ENCODE data around the gene SFXN5. TPM values are rescaled to one million over a fixed set of nuclear protein-coding genes. Genes with fewer than 3 reads are reported as not detected.
"Not testable (repeated sequence)": the region's sequence is repeated elsewhere in the genome, so short reads cannot be mapped to it uniquely, and the experiment has no call there.

SFXN5 gene
- total RNA-seq, 1 donor from 2014 or later = 27.5 TPM

DNA sequence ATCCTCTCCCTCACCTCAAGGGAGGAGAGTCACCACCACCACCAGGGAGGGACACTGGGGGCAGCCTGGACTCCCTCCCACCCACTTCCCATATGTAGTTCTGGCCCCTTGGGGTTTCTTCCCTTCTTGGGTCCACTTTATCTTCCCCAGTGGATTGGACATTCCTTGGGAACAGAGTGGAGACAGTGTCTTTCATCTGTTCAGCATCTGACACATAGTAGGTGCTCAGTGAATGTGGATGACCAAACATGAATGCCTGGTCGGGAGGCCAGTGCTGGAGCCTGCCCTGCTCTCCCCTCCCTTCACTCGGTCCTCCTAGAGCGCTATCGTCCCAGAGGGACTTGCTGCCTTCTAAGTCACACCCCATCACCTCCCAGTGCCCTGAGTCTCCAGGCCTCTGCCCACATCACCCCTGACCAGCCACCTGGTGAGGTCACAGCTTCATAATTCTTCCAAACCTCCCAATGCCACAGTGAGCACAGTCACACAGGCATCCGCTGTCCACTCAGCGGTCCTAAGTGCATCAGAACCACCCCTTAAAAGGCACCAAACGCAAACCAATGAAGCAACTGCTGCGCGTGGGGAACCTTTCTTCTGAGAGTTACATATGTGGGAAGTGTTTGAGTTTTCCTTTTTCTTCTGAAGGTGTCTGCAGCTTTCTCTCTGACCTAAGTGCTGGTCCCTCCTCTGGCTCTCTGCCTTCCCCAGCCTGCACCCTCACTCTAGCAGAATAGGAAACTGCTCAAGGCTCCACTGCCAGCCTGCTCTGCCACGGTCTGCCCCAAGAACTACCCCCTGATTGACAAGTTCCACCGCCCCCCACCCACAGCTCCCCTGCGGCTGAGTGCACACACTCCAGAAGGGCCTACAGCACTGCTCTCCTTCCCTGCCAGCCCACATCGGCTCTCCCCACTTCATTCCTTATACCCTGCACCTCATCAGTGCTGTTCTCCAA lies 7.2 kb upstream of the SFXN5 start:
- DNase-seq = no peak

DNA sequence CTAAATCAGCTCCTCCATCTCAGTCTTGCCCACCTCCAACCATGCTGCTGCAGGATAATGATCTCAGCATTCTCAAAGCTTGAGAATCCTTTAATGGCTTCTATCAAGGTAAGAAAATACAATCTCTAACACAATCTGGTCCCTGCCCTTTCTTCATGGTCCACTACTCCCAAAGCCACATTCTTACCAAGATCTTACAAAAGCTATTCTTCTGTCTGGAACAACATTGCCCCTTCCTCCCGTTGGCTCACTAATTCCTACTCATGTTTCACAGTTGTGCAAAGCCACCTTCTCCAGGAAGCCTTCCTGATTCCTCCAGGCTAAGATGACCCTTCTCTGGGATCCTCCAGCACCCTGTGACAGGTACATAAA lies 5.9 kb upstream of the SFXN5 start:
- DNase-seq = no peak

DNA sequence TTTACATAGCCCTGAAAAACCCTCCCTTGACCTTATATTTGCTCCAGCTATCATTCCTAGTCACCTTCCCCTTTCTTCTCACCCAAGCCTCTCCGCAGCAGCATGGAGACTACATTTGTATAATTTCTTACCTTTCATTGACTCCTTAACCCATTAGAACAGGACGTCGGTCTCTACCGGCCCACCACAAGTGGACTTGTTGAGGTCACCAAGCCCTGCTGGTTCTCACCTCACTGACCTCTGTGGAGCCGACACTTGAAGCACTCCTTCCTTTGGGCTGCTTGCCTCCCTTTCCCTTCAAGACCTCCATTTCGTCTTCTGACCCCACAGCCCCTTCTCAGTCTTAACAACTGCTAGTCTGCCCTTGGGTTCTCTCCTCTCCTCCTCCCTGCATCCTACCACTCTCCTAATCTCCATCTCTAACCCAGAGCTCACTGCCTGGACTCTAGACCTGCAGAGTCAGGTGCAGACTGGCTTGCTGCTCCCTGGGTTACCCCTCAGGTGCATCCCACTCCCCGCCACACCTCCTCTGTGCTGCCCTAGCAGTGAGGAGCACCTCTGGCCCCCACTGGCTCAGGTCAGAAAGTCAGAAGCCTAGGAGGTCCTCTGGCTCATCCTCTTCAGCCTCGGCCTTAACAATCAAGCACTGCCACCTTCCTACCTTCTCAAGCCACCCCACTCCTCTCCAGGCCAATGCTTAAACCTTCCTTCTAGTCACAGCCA lies 5.3 kb upstream of the SFXN5 start:
- DNase-seq = no peak

DNA sequence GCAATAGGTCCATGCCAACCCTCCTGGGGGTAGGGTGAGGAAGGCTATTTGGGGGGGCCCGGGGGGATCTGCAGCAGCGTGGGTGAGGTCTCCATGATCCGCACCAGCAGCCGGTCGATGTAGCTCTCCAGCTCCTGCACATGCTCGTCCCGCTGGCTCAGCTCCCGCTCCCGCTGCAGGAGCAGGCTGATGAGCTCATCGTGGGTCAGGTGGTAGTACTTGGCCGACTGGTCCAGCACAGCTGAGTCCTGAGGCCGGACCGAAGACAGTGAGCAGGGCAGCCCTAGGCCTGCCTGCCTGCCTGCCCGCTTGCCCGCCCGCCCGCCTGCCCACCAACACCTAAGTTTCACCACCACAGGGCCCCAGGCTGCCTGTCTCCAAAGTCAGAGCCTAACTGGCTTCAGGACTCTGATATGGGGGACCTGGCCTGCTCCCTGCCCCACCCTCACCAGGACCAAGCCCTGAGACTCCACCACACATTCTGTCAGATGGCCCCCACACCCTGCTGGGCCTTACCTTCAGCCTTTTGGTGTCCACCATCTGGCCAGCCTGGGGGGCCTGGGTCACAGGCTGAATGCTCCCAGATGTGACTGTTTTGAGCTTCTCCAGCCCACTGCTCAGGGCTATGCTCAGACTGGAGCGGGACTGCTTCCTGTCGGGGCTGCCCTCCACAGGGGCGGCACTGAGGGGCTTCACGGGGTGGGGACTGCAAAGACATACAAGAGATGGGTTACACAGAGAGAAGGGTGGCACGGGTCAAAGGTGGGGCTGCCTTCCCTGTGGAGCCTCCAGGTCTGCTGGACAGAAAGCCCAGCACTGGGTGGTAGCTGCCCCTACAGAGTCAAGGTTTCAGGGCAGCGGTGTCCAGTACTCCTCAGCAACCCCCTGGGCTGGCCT lies 4.2 kb upstream of the SFXN5 start:
- peak; percentile 59 for DNase-seq

DNA sequence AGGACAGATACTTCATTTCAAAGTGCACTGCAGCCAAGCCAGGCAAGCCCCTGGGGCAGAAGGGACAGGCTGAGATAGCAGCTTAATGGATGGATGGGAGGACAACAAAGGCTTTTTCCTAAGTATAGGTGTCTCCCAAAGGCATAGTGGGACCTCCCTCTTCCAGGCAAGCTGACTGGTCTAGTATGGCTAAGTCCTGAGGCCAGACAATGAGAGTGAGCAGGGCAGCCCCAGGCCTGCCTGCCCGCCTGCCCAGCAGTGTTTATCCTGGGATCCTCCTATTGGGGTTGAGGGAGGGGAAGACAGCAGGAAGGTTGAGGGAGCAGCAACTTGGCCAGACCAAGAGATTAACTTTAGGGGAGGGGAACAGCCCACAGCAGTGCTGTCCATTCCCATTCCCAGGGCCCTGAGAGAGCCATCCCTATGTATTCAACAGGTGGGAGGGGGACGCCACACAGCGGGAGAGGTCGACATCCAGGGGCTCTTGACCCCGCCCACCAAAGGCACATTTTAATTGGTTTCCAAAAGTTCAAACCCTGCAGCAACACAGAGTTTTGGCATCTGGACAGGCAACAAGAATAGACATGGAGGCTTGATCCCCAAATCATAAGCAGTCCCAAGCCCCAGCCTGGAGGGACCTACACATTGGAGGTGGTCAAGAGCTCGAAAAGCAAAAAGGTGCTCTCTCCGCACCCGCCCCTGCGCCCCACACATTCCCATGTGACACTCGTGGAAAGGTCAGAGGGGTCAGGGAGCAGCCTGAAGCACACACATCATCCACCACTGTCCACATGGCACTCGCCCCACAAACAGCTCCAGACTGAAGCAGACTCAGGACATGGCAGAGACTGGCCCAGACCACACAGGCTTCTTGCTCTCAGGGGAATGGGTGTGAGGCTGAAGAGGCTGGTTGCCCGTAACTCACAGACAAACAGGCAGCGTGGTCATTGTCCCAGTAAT lies 2.9 kb upstream of the SFXN5 start:
- no peak for DNase-seq

DNA sequence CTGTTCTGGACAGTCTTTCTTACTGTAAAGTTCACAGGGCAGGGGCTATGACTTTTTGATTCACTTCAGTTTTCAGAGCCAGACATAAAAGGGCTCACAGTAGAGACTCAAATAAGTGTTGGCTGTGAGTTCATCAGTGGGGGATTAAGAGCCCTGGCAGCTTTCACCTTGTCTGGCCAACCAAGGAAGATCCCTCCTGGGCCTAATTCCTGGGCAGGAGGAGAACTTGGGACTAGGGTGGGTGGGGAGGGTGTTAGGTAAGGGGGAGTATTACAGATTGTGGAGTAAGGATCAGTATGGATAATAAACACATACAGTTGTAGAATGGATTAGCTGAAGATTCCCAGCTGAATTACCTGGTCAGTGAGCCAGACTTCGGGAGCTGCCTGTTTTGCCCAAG lies 904 bp upstream of the SFXN5 start:
- DNase-seq = no peak

DNA sequence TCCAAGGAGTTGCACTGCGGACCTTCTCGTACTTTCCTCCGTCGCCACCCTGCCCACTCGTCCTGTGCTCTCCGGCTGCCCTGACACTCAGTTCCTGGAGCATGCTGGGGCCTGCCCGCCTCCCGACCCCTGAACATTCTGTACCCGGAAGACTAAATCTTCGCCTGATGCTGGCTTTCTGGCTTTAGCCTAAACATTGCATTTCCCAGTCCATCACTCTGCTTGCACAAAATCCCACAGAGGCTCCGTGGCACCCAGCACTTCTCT lies 550 bp upstream of the SFXN5 start:
- DNase-seq = no peak

DNA sequence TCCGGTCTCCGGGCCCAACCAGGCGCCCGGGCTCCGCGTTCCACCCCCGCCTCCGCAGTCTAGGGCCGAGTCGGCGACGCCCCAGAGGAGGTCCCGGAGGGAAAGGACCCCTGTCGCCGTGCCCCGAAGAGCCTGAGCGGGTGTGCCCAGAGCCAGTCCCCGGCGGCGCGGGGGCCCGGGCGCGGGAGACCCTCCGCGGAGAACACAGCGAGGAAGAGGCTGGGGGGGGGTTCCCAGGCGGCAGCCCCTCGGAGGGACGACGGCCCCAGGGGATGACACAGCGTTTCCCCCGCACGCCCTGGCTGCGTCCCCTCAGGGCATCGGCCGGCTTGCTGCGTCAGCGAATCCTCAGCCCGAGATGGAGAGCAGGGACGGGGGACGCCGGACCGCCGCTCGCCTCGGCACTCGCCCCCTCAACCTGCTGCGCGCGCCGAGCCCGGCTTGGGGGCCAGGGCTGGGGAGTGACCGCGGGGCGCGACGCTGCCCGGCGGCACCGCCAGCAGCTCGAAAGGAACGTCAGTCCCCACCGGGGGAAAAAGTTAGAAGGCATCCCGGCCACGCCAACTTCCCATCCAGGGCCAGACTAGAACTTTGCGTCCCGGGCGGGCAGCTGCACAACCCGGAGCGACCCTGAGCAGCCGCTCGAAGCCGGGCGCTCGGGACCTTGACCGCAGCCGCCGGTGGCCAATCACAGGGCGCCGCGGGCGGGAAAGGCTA lies 711 bp downstream of the SFXN5 start:
- DNase-seq = no peak

DNA sequence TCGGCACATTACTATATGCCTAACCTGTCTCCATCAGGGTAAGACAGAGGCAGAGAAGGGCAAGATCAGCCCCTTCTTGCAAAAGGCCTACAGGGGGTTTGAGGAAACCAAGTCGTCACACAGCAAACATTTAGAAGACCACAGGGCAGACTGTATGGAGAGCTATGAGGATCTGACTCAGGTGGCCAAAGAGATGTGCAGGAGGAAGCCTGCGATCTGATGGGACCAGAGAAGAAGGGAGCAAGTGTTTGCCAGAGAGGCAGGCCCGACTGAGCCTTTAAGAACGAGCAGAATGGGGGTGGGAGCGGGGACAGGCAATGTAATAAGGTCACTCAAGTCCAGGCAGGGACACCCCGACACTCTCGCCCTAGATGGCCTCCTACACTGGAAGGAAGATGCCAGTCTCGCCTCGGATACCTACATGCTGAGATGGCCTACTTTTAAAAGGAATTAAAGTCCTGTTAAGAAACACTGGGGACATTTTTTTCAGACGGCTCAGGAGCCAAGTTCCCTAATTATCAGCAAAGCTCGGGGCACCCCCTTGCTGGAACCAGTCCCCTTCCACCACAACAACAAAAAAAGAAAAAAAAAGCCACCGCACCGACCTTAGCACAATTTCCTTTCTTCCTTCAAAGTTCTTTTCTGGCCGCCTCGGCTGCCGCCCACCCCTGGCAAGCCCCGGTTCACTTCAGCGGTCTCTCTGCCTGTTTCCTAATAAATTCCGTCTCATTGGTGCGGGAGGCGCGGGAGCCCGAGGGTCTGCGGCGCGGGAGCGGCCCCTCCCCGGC lies 1.5 kb downstream of the SFXN5 start:
- DNase-seq = no peak

DNA sequence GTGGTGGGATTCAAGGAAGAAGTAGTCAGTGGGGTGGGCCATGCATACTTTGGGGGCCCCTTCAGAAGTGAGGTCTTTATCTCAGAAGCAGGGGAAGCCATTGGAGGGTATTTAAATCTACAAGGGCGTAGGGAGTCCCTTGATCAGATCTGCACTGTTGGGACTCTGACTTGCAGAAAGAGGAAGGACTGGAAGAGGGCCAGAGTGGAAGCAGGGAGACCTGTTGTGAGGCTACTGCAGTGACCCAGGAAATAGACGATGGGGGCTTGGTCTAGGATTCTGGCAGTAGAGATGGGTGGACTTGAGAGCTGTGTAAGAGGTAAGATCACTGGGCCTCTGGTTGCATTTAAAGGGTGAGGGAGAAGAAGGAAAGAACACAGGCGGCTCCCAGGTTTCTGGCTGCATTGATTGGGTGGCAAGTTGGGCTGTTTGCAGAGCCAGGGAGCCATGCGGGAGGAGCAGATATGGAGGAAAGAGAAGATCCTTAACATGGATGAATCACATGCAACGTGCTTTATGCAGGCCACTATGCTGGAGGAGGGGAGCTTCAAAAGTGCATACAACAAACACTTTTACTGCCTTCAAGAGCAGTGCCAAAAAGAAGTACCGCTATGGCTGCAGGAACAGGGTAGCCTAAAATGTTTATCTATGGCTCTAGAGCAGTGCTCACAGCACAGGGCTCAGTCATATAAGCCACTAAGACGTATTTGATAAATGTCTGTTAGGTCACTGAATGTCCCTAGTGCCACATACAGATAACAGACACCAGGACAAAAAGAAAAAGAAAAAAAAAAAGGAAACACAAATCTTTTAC lies 2.3 kb downstream of the SFXN5 start:
- DNase-seq = no peak

DNA sequence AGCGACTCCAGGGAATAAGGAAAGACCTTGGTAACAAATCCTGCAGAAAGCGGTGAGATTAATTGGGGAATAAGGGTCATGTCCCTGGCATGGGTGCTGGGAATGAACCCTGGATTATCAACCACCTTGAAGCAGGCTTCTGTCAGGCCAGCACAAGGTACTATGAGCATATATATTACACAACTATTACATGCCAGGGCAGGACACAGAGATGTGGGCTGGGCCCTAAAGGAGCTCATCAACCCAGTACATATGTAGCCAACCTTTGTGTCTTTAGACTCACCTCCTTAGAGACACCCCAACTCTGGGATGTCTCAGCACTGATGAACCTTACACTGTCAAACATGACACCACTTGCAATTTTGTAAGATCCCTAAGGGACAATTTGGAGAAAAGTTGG lies 3.4 kb downstream of the SFXN5 start:
- no peak for DNase-seq

DNA sequence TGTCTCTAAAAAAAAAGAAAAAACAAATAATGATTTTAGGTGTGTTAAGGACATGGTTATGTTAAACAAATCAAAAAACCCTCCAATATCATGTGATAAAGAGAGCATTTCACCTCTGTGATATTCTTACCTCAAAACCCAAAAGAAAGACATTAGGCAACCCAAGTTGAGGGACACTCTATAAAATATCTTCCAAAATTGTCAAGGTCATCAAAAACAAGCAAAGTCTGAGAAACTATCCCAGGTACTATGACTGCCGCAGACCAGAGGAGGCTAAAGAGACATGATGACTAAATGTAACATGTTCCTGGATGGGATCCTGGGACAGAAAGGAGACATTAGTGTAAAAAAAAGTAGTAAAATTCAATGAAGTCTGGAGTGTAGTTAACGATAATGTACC lies 4.5 kb downstream of the SFXN5 start:
- no peak for DNase-seq

DNA sequence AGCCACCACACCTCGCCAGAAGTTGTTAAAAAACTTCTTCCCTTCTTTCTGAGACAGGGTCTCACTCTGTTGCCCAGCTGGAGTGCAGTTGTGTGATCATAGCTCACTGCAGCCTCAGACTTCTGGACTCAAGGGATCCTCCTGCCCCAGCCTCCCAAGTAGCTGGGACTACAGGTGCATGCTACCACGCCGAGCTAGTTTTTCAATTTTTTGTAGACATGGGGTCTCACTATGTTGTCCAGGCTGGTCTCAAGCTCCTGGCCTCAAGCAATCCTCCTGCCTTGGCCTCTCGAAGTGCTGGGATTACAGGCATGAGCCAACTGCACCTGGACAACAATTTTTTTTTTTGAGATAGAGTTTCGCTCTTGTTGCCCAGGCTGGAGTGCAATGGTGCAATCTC lies 6.4 kb downstream of the SFXN5 start:
- not testable (repeated sequence) for DNase-seq

DNA sequence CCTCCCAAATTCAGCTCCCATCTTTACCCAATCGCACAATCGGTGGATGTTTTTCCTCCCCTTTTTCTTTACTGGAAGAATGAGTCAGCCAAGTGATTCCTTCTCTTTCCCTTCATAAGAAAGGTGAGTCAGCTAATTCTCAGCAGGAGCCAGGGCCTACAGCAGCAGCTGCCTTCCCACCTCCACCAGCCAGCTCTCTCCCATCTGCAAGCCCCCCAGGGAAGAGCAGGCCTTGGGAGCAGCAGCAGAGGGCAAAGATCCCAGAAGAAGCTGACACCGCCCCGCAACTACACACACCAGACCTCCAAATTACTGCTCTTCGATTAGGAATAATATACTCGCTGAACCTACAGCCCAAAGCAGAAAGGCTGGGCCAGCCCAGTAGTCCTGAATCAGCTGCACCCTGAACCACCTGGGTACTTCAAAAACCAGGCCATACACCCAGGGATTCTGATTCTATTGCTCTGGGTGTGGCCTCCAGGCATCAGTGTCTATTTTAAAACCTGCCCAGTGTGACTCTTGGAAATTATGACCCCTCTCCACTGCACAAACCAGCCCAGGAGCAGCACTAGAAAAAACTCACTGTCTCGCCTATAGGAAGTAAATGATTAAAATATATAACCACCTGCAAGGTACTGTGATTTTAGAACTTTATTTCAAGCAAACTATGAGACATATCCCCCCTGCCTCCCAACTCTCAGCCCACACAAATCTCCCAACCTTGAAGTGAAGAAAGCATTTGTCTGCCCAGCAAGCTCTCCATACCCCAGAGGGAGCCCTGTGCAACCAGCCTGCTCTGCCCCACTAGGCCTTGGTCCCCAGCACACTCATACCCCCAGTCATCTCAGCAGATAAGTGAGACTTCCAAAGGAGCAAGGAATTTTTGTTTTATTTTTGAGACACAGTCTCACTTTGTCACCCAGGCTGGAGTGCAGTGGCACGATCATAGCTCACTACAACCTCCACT lies 7.3 kb downstream of the SFXN5 start:
- DNase-seq = no peak

DNA sequence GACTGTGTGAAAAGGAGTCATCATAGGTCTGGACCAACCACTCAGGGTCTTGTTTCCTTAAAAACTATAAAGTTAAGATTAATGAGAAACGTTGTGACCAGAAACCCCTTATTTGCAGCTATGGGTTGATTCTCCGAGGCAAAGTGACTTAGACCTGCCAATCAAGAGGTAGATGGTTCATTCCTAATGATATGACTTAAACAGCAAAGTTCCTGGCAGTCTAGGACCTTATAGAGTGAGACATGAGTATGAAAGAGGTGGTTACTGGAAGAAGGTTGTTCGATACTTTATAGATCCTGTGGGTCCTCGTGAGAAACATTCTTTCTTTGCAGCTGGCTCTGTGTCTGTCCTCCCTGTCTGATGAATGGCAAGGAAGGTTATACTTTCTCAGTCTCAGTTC lies 8.0 kb downstream of the SFXN5 start:
- no peak for DNase-seq

DNA sequence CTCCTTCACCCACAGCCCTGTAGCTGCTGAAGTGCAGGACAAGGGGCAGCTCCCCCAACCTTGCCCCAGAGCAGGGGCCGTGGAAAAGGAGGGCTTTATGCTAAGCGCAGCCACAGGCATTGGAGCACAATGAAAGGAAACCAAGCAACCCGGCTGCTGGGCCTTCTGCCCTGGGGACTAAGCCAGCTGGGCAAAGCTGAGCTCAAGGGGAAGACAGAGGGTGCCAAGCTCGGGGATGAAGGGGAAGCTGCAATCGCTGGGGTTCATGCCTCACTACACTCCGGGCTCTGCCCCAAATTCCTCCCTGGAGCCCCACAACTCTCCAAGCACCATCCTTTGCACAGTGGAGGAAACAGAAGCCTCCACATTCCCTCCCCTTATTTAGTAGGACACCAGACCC lies 12.4 kb downstream of the SFXN5 start:
- DNase-seq = no peak

DNA sequence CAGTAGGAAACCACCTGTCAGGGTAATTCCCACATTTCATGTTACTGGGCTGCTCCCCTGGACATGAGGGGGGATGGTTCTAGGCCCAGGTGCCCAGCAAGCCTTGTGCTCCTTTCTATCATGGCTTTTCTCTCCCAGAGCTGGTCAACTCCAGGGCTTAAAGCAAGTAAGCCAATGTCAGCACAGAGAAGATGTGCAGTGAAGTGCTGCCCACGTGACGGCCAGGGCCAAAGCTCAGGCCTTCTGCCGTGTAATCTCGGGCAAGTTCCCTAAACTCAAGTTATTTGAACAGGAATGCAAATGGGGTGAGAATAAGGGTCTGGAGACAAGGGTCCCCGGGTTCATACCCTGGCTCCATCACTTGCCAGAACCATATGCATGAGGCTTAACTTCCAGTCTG lies 16.5 kb downstream of the SFXN5 start:
- DNase-seq = no peak

Measured in occipital lobe (tissue), 2 donors.